Hepatocyte (in vitro differentiated cells): ENCODE results near the gene SCYL3. TPM values are rescaled to one million over a fixed set of nuclear protein-coding genes. Genes with fewer than 3 reads are reported as not detected.

Source experiments
- DNase-seq: peaks from one replicate; pipeline ENCODE4 v3.0.0-alpha.2; 2016; ENCODE audit warnings: low spot score
- H2AFZ ChIP-seq: fragments of 200-600 bp; sonication (generic); 2 replicates; pipeline ENCODE4 v1.6.0; 2016; ENCODE audit warnings: antibody characterized with exemption, mild to moderate bottlenecking
- H3K27ac ChIP-seq: fragments of 200-600 bp; sonication (generic); 2 replicates; pipeline ENCODE4 v1.5.1; 2016; ENCODE audit warnings: mild to moderate bottlenecking
- H3K27me3 ChIP-seq: fragments of 200-600 bp; sonication (generic); 2 replicates; pipeline ENCODE4 v1.6.1; 2016
- H3K36me3 ChIP-seq: fragments of 200-600 bp; sonication (generic); replicated peaks from 2 replicates; pipeline ENCODE4 v1.5.1; 2016; ENCODE audit warnings: low read depth; ENCODE audit not compliant: insufficient read depth
- H3K4me1 ChIP-seq: fragments of 200-600 bp; sonication (generic); 2 replicates; pipeline ENCODE4 v1.5.1; 2016; ENCODE audit warnings: mild to moderate bottlenecking, moderate library complexity; ENCODE audit not compliant: insufficient read depth
- H3K4me2 ChIP-seq: fragments of 200-600 bp; sonication (generic); 2 replicates; pipeline ENCODE4 v1.6.0; 2016
- H3K4me3 ChIP-seq: fragments of 200-600 bp; sonication (generic); 2 replicates; pipeline ENCODE4 v1.5.1; 2016; ENCODE audit warnings: mild to moderate bottlenecking
- H3K79me2 ChIP-seq: fragments of 200-600 bp; sonication (generic); 2 replicates; pipeline ENCODE4 v1.6.0; 2017; ENCODE audit warnings: mild to moderate bottlenecking
- H3K9me2 ChIP-seq: fragments of 200-600 bp; sonication (generic); replicated peaks from 2 replicates; pipeline ENCODE4 v1.6.0; 2017; ENCODE audit warnings: mild to moderate bottlenecking; ENCODE audit not compliant: insufficient read depth
- H3K9me3 ChIP-seq: fragments of 200-600 bp; sonication (generic); 2 replicates; pipeline ENCODE4 v1.5.1; 2016; ENCODE audit warnings: low read depth, mild to moderate bottlenecking
- H4K20me1 ChIP-seq: fragments of 200-600 bp; sonication (generic); 2 replicates; pipeline ENCODE4 v1.6.0; 2016; ENCODE audit warnings: mild to moderate bottlenecking; ENCODE audit not compliant: insufficient read depth, poor library complexity, severe bottlenecking
- CTCF ChIP-seq: fragments of 200-600 bp; sonication (generic); IDR thresholded peaks from 2 replicates; pipeline ENCODE4 v1.5.1; 2016; ENCODE audit warnings: antibody characterized with exemption, mild to moderate bottlenecking; ENCODE audit not compliant: poor library complexity
- EZH2 ChIP-seq: fragments of 200-600 bp; sonication (generic); IDR thresholded peaks from 2 replicates; pipeline ENCODE4 v1.6.1; 2016; ENCODE audit warnings: antibody characterized with exemption, mild to moderate bottlenecking, borderline replicate concordance
- EZH2phosphoT487 ChIP-seq: fragments of 200-600 bp; sonication (generic); IDR thresholded peaks from one replicate; pipeline ENCODE4 v1.6.1; 2018; ENCODE audit warnings: antibody characterized with exemption, mild to moderate bottlenecking, low read depth, moderate library complexity; ENCODE audit not compliant: unreplicated experiment, severe bottlenecking
- whole genome bisulfite sequencing: methylation state at CpG from one replicate; pipeline ENCODE4 v1.1.6; 2016; ENCODE audit warnings: low lambda C conversion rate; ENCODE audit errors: missing lambda C conversion rate; 5-methylcytosine and 5-hydroxymethylcytosine counted together
- polyA plus RNA-seq: library from polyadenylated mRNA; unstranded; fragments of >200 nt; fragmentation: Nextera tagmentation; extraction: Ambion mirVana; gene quantifications from 2 replicates; pipeline ENCODE4 v1.2.1, GENCODE V29; 2016
- total RNA-seq: library from RNA; depleted of rRNA; stranded (reverse); fragments of >200 nt; gene quantifications from 2 replicates; pipeline ENCODE4 v1.2.3, GENCODE V29; 2014

Gene SCYL3
- total and polyA plus RNA-seq, 2 experiments from 2014 or later, result 4.9 to 7.7 TPM

- Histone ChIP-seq H3K27me3 (no peaks in the 10 kb centered on the region), H3K9me2 (no peaks in the 10 kb centered on the region), H3K79me2 (no peaks in the 10 kb centered on the region)
Observed at GRCh38 chr1:169836198-169836597, 57.5 kb downstream of the SCYL3 start.

GRCh38 chr1:169835647-169836046 is 58.0 kb downstream of the SCYL3 start:
- no peaks in the 10 kb centered on the region for H3K79me2 ChIP-seq
- WGBS, result 81% methylated on average over 1 of the region's 1 CpG
- no peak overlapping the region for H3K4me3 ChIP-seq
- H2AFZ ChIP-seq, result no peak overlapping the region
- no peaks in the 10 kb centered on the region for H3K9me2 ChIP-seq
- H3K4me1 ChIP-seq, result no peaks in the 10 kb centered on the region
- H3K36me3 ChIP-seq, result no peaks in the 10 kb centered on the region
- H3K27ac ChIP-seq, result no peak overlapping the region
- no peaks in the 10 kb centered on the region for H3K27me3 ChIP-seq
- no peaks in the 10 kb centered on the region for H3K9me3 ChIP-seq
- H4K20me1 ChIP-seq, result no peaks in the 10 kb centered on the region
- H3K4me2 ChIP-seq, result no peak overlapping the region
- TF ChIP-seq EZH2 (no peak), CTCF (no peak), EZH2phosphoT487 (no peak)
- no peak for DNase-seq

More at GRCh38 chr1:169836198-169836597, 57.5 kb downstream of the SCYL3 start:
- no peak for TF ChIP-seq EZH2phosphoT487
- TF ChIP-seq EZH2, result no peak
- no peak for TF ChIP-seq CTCF
- Histone ChIP-seq H3K4me1 (no peaks in the 10 kb centered on the region), H3K9me3 (no peaks in the 10 kb centered on the region), H4K20me1 (no peaks in the 10 kb centered on the region), H3K4me2 (no peak overlapping the region), H3K36me3 (no peaks in the 10 kb centered on the region), H3K27ac (no peak overlapping the region), H2AFZ (no peak overlapping the region), H3K4me3 (no peak overlapping the region)
- no peak for DNase-seq
- 93% methylated on average over 1 of the region's 1 CpG for WGBS

- no peak overlapping the region for H3K27ac ChIP-seq
- H3K4me2 ChIP-seq, result no peak overlapping the region
- no peak overlapping the region for H2AFZ ChIP-seq
- H4K20me1 ChIP-seq, result no peaks in the 10 kb centered on the region
- DNase-seq, result no peak
- no peak for TF ChIP-seq EZH2
- no peak for TF ChIP-seq EZH2phosphoT487
- TF ChIP-seq CTCF, result no peak
- H3K4me3 ChIP-seq, result no peak overlapping the region
- no peaks in the 10 kb centered on the region for H3K27me3 ChIP-seq
- no peaks in the 10 kb centered on the region for H3K9me3 ChIP-seq
- H3K9me2 ChIP-seq, result no peaks in the 10 kb centered on the region
- H3K4me1 ChIP-seq, result no peaks in the 10 kb centered on the region
- 100% methylated on average over 1 of the region's 1 CpG for WGBS
- H3K36me3 ChIP-seq, result no peaks in the 10 kb centered on the region
- H3K79me2 ChIP-seq, result no peaks in the 10 kb centered on the region
Observed at GRCh38 chr1:169834869-169835268, 58.8 kb downstream of the SCYL3 start.
